OCI-LY7 (cell line): Measurements from ENCODE around the gene C16orf54. TPM values are rescaled to one million over a fixed set of nuclear protein-coding genes. Genes with fewer than 3 reads are reported as not detected.

Source experiments
- BruUV-seq: library from RNA; stranded (reverse); fragments of 400-500 nt; replicated peaks from 2 replicates; lab custom pipeline; 2021; lab: Mats Ljungman, UMichigan
- CTCF ChIA-PET: fragments of 300-600 bp; sonication (Branson Sonifier 250); formaldehyde crosslinking; loops from one replicate; lab custom pipeline; 2022; ENCODE audit warnings: antibody characterized with exemption; ENCODE audit not compliant: unreplicated experiment; lab: Charles Lee
- POLR2A ChIA-PET: fragments of 300-600 bp; sonication (Branson Sonifier 250); formaldehyde crosslinking; loops from one replicate; lab custom pipeline; 2022; ENCODE audit warnings: antibody characterized with exemption; lab: Charles Lee
- DNase-seq: peaks from one replicate; pipeline ENCODE4 v3.0.0-alpha.2; 2015; ENCODE audit warnings: low spot score
- H2AFZ ChIP-seq: fragments of 200-600 bp; sonication (generic), shearing (Covaris generic); 2 replicates; pipeline ENCODE4 v1.6.1; 2014; ENCODE audit warnings: mild to moderate bottlenecking, antibody characterized with exemption, low read length, moderate library complexity
- H3K27ac ChIP-seq: fragments of 200-600 bp; sonication (generic); 2 replicates; pipeline ENCODE4 v1.5.1; 2014; ENCODE audit warnings: mixed run types, low read depth, mild to moderate bottlenecking, moderate library complexity, low read length, inconsistent platforms; ENCODE audit not compliant: poor library complexity, severe bottlenecking
- H3K36me3 ChIP-seq: fragments of 200-600 bp; sonication (generic); 2 replicates; pipeline ENCODE4 v1.6.1; 2014; ENCODE audit warnings: mild to moderate bottlenecking, antibody characterized with exemption, low read length, moderate library complexity, mixed read lengths; ENCODE audit not compliant: insufficient read depth
- H3K4me1 ChIP-seq: fragments of 200-600 bp; sonication (generic); 2 replicates; pipeline ENCODE4 v1.5.1; 2014; ENCODE audit warnings: mild to moderate bottlenecking, low read length; ENCODE audit not compliant: insufficient read depth, poor library complexity, severe bottlenecking
- H3K4me2 ChIP-seq: fragments of 200-600 bp; sonication (generic); 2 replicates; pipeline ENCODE4 v1.6.1; 2014; ENCODE audit warnings: mild to moderate bottlenecking, low read length
- H3K4me3 ChIP-seq: fragments of 200-600 bp; sonication (generic); 2 replicates; pipeline ENCODE4 v1.5.1; 2014; ENCODE audit warnings: mild to moderate bottlenecking, low read depth, low read length; ENCODE audit not compliant: poor library complexity, severe bottlenecking
- H3K79me2 ChIP-seq: fragments of 200-600 bp; sonication (generic); 2 replicates; pipeline ENCODE4 v1.6.1; 2016; ENCODE audit warnings: low read depth, mild to moderate bottlenecking, low read length, moderate library complexity, mixed read lengths; ENCODE audit not compliant: insufficient read depth
- H3K9me2 ChIP-seq: fragments of 200-600 bp; sonication (generic); 2 replicates; pipeline ENCODE4 v1.6.1; 2016; ENCODE audit warnings: mild to moderate bottlenecking, low read length, mixed read lengths; ENCODE audit not compliant: insufficient read depth
- H3K9me3 ChIP-seq: fragments of 200-600 bp; sonication (generic); 2 replicates; pipeline ENCODE4 v1.6.1; 2014; ENCODE audit warnings: mild to moderate bottlenecking, mixed run types, low read length, mixed read lengths
- H4K20me1 ChIP-seq: fragments of 200-600 bp; sonication (generic); 2 replicates; pipeline ENCODE4 v1.6.1; 2014; ENCODE audit warnings: mild to moderate bottlenecking, antibody characterized with exemption, low read length, moderate library complexity, mixed read lengths; ENCODE audit not compliant: insufficient read depth
- CTCF ChIP-seq: fragments of 200-600 bp; sonication (generic); conservative IDR thresholded peaks from 2 replicates; pipeline ENCODE4 v1.5.1; 2014; ENCODE audit warnings: mild to moderate bottlenecking, antibody characterized with exemption, low read length, moderate library complexity, mixed read lengths
- EZH2phosphoT487 ChIP-seq: fragments of 200-600 bp; sonication (generic); IDR thresholded peaks from 2 replicates; pipeline ENCODE4 v1.6.1; 2018; ENCODE audit warnings: low read depth, borderline replicate concordance, mild to moderate bottlenecking, mixed run types, antibody characterized with exemption, low read length, moderate library complexity, mixed read lengths
- intact Hi-C: fragments of 100-400 bp; cut with micrococcal nuclease; formaldehyde crosslinking; loops from one replicate; pipeline ENCODE4 v1.10.0; 2022; ENCODE audit not compliant: unreplicated experiment
- total RNA-seq, 2 experiments: library from RNA; depleted of rRNA in 1 of 2; stranded (reverse); fragments of >200 nt in 1 of 2; shearing (Covaris generic) in 1 of 2; gene quantifications; 2 replicates each; pipeline ENCODE4 v1.2.3, GENCODE V29; 2014 to 2022

The C16orf54 gene
- total RNA-seq, 2 experiments from 2014 or later = 0.32 TPM; not detected in 1

GRCh38 chr16:29714972-29715371, 30.8 kb downstream of the C16orf54 start:
- BruUV-seq = no TSS peak
- H4K20me1 ChIP-seq = no peaks in the 10 kb centered on the region
- no peaks in the 10 kb centered on the region for H3K79me2 ChIP-seq
- H2AFZ ChIP-seq = no peak overlapping the region
- H3K9me2 ChIP-seq = no peaks in the 10 kb centered on the region
- H3K4me3 ChIP-seq = no peak overlapping the region
- no peaks in the 10 kb centered on the region for H3K36me3 ChIP-seq
- CTCF ChIA-PET = no interaction called here
- H3K9me3 ChIP-seq = no peaks in the 10 kb centered on the region
- POLR2A ChIA-PET = interaction anchor here (1.3 kb wide), 1 partner anchor 10 kb away, joined by 4 read pairs; no protein-coding TSS in a partner anchor
- TF ChIP-seq CTCF = no peak
- TF ChIP-seq EZH2phosphoT487 = no peak
- H3K4me1 ChIP-seq = peaks cover 10% of the 10 kb centered on the region
- no peak overlapping the region for H3K27ac ChIP-seq
- intact Hi-C loops = no loop called here
- no peak for DNase-seq
- H3K4me2 ChIP-seq = no peak overlapping the region

GRCh38 chr16:29714396-29714795, 31.4 kb downstream of the C16orf54 start:
- H4K20me1 ChIP-seq = no peaks in the 10 kb centered on the region
- TF ChIP-seq CTCF (no peak), EZH2phosphoT487 (no peak)
- DNase-seq = no peak
- no peaks in the 10 kb centered on the region for H3K79me2 ChIP-seq
- BruUV-seq = no TSS peak
- peaks cover 13% of the 10 kb centered on the region for H3K4me1 ChIP-seq
- intact Hi-C loops = no loop called here
- no peak overlapping the region for H3K4me2 ChIP-seq
- no peaks in the 10 kb centered on the region for H3K36me3 ChIP-seq
- ChIA-PET POLR2A (interaction anchor here (1.3 kb wide), 1 partner anchor 10 kb away, joined by 4 read pairs; no protein-coding TSS in a partner anchor), CTCF (no interaction called here)
- H3K4me3 ChIP-seq = no peak overlapping the region
- no peak overlapping the region for H2AFZ ChIP-seq
- no peaks in the 10 kb centered on the region for H3K9me2 ChIP-seq
- H3K9me3 ChIP-seq = no peaks in the 10 kb centered on the region
- H3K27ac ChIP-seq = no peak overlapping the region

- no TSS peak for BruUV-seq
- no peak for DNase-seq
- intact Hi-C loops = no loop called here
- Histone ChIP-seq H3K4me3 (no peak overlapping the region), H2AFZ (no peak overlapping the region; the same call in 1 of the 2 replicates), H3K4me2 (no peak overlapping the region), H3K9me2 (no peaks in the 10 kb centered on the region), H3K4me1 (peaks cover 13% of the 10 kb centered on the region), H3K27ac (no peak overlapping the region), H4K20me1 (no peaks in the 10 kb centered on the region), H3K36me3 (no peaks in the 10 kb centered on the region), H3K9me3 (no peaks in the 10 kb centered on the region), H3K79me2 (no peaks in the 10 kb centered on the region)
- ChIA-PET CTCF (no interaction called here), POLR2A (interaction anchor here (0.8 kb wide), 1 partner anchor 79 kb away, joined by 3 read pairs; no protein-coding TSS in a partner anchor)
- TF ChIP-seq EZH2phosphoT487 (no peak), CTCF (no peak)
Measured at GRCh38 chr16:29712809-29713208, 33.0 kb downstream of the C16orf54 start.
